ENCODE data around the gene DEUP1.

The DEUP1 gene

GRCh38 chr11:93481279-93481678 is 150.7 kb downstream of the DEUP1 start:
- no peak for DNase-seq

GRCh38 chr11:93481696-93482095 is 151.2 kb downstream of the DEUP1 start:
- no peak for DNase-seq

GRCh38 chr11:93482556-93482955 is 152.0 kb downstream of the DEUP1 start:
- no peak for DNase-seq

- no peak for DNase-seq
These were observed 154.2 kb downstream of the DEUP1 start for GRCh38 chr11:93484716-93485115.

GRCh38 chr11:93485983-93486382 is 155.4 kb downstream of the DEUP1 start:
- DNase-seq = no peak

GRCh38 chr11:93487032-93487483 is 156.5 kb downstream of the DEUP1 start:
- no peak for DNase-seq
